Gastroesophageal sphincter (tissue), 4 donors: ENCODE data around the gene TSPAN15. TPM values are rescaled to one million over a fixed set of nuclear protein-coding genes. Genes with fewer than 3 reads are reported as not detected.

ENCODE experiments used
- ATAC-seq: fragments of 150-250 bp; one replicate; pipeline ENCODE4 v1.9.1; 2016; ENCODE audit warnings: mild to moderate bottlenecking, moderate library complexity
- H3K27ac ChIP-seq, 4 donors: fragments of 200-600 bp; sonication (generic) in 3 of 4; 1 replicate in 3 of 4; 2 replicates in 1 of 4; pipeline ENCODE4 v1.5.1; 2016 to 2019
- H3K27me3 ChIP-seq: fragments of 200-600 bp; sonication (generic); one replicate; pipeline ENCODE4 v1.5.1; 2019
- H3K36me3 ChIP-seq, 2 donors: fragments of 200-600 bp; sonication (generic); one replicate each; pipeline ENCODE4 v1.5.1; 2019; ENCODE audit warnings: control low read depth in 1 of 2
- H3K4me1 ChIP-seq, 3 donors: fragments of 200-600 bp; sonication (generic); 1 replicate in 2 of 3; 2 replicates in 1 of 3; pipeline ENCODE4 v1.5.1; 2016 to 2019; ENCODE audit warnings: control low read depth in 2 of 3
- H3K4me3 ChIP-seq, 2 donors: fragments of 200-600 bp; sonication (generic); one replicate each; pipeline ENCODE4 v1.5.1; 2019; ENCODE audit warnings: mild to moderate bottlenecking in 1 of 2, moderate library complexity in 1 of 2
- H3K9me3 ChIP-seq, 3 donors: fragments of 200-600 bp; sonication (generic); one replicate each; pipeline ENCODE4 v1.5.1; 2017 to 2019; ENCODE audit warnings: control low read depth in 2 of 3
- CTCF ChIP-seq, 4 experiments: fragments of 200-600 bp in 2 of 4; fragments of 450-650 bp in 2 of 4; sonication (generic) in 1 of 4; IDR thresholded peaks; one replicate each; pipeline ENCODE4 v1.5.1; 2017 to 2019; ENCODE audit warnings: antibody characterized with exemption in 4 of 4, mild to moderate bottlenecking in 2 of 4, moderate library complexity in 2 of 4
- EP300 ChIP-seq: sonication (generic); formaldehyde crosslinking; IDR thresholded peaks from one replicate; pipeline ENCODE4 v1.6.1; 2017; ENCODE audit warnings: antibody characterized with exemption, mild to moderate bottlenecking
- POLR2A ChIP-seq, 2 donors: fragments of 450-650 bp; IDR thresholded peaks; one replicate each; pipeline ENCODE4 v1.6.1; 2017; ENCODE audit warnings: antibody characterized with exemption in 2 of 2, mild to moderate bottlenecking in 2 of 2, moderate library complexity in 1 of 2
- POLR2AphosphoS5 ChIP-seq: sonication (generic); formaldehyde crosslinking; IDR thresholded peaks from one replicate; pipeline ENCODE4 v1.6.1; 2017; ENCODE audit warnings: antibody characterized with exemption
- WGBS, 2 donors: methylation state at CpG; one replicate each; pipeline ENCODE4 v1.1.5; 2018; ENCODE audit warnings: low coverage in 1 of 2; 5-methylcytosine and 5-hydroxymethylcytosine counted together
- total RNA-seq, 4 donors: library from RNA; depleted of rRNA; stranded (reverse); fragments of >200 nt; gene quantifications; one replicate each; pipeline ENCODE4 v1.1.0, GENCODE V29; 2016

TSPAN15 gene
- total RNA-seq, 4 donors from 2014 or later = 51.9 to 66.7 (median 58.1) TPM

GRCh38 chr10:69464401-69464800 lies 13.1 kb downstream of the TSPAN15 start:
- Histone ChIP-seq H3K4me3 (no peak overlapping the region), H3K27me3 (no peaks in the 10 kb centered on the region), H3K4me1 (peaks cover 9 to 97% (median 50%) of the 10 kb centered on the region in 3 donors), H3K27ac (peak overlapping the region; percentile 59 to 90 (median 88)), H3K36me3 (no peaks in the 10 kb centered on the region), H3K9me3 (no peaks in the 10 kb centered on the region)
- WGBS, 2 donors = 45 to 56% methylated on average over 5 to 6 of the region's 7 CpGs
- no peak for TF ChIP-seq EP300
- ATAC-seq = no peak

- Histone ChIP-seq H3K36me3 (no peaks in the 10 kb centered on the region), H3K27me3 (no peaks in the 10 kb centered on the region), H3K4me1 (peaks cover 9 to 97% (median 47%) of the 10 kb centered on the region in 3 donors), H3K27ac (peak overlapping the region; percentile 59 to 90 (median 88)), H3K9me3 (no peaks in the 10 kb centered on the region), H3K4me3 (no peak overlapping the region)
- no CpG with 5 or more reads among the region's 2 CpGs for WGBS, 2 donors
- peak; percentile 64 for ATAC-seq
- TF ChIP-seq EP300 (no peak), POLR2AphosphoS5 (no peak), POLR2A (IDR thresholded peaks at IDR 0.05) (no peak), CTCF (IDR thresholded peaks at IDR 0.05) (no peak)
Observed at GRCh38 chr10:69464801-69465401, 13.6 kb downstream of the TSPAN15 start.

GRCh38 chr10:69465457-69466157 lies 14.3 kb downstream of the TSPAN15 start:
- Histone ChIP-seq H3K36me3 (no peaks in the 10 kb centered on the region), H3K4me1 (peaks cover 9 to 96% (median 40%) of the 10 kb centered on the region in 3 donors), H3K9me3 (no peaks in the 10 kb centered on the region), H3K27ac (peak overlapping the region; percentile 59 to 90 (median 88)), H3K4me3 (no peak overlapping the region), H3K27me3 (no peaks in the 10 kb centered on the region)
- WGBS, 2 donors = 17 to 90% methylated on average over 1 to 7 of the region's 9 CpGs
- ATAC-seq = peak; percentile 39
- TF ChIP-seq POLR2AphosphoS5 (peak; percentile 10), CTCF (IDR thresholded peaks at IDR 0.05) (no peak), EP300 (no peak)

- H3K4me1 ChIP-seq = peaks cover 9 to 96% (median 41%) of the 10 kb centered on the region in 3 donors
- H3K27ac ChIP-seq = peak overlapping the region in 3 of 4 donors; percentile 86 to 90 (median 89)
- H3K36me3 ChIP-seq = no peaks in the 10 kb centered on the region
- H3K9me3 ChIP-seq = no peaks in the 10 kb centered on the region
- TF ChIP-seq EP300 (no peak), CTCF (IDR thresholded peaks at IDR 0.05) (no peak), POLR2A (IDR thresholded peaks at IDR 0.05) (no peak), POLR2AphosphoS5 (no peak)
- WGBS, 2 donors = 40 to 83% methylated on average over 1 of the region's 5 CpGs
- H3K27me3 ChIP-seq = no peaks in the 10 kb centered on the region
- no peak overlapping the region for H3K4me3 ChIP-seq
- ATAC-seq = no peak
Observed at GRCh38 chr10:69466158-69466490, 14.9 kb downstream of the TSPAN15 start.

- H3K4me1 ChIP-seq = peaks cover 9 to 96% (median 36%) of the 10 kb centered on the region in 3 donors
- peak overlapping the region in 3 of 4 donors; percentile 86 to 90 (median 89) for H3K27ac ChIP-seq
- no peak overlapping the region for H3K4me3 ChIP-seq
- no peak for ATAC-seq
- H3K27me3 ChIP-seq = no peaks in the 10 kb centered on the region
- 80 to 93% methylated on average over 9 to 10 of the region's 10 CpGs for WGBS, 2 donors
- H3K9me3 ChIP-seq = no peaks in the 10 kb centered on the region
- no peaks in the 10 kb centered on the region for H3K36me3 ChIP-seq
- TF ChIP-seq POLR2A (IDR thresholded peaks at IDR 0.05) (no peak), EP300 (no peak), POLR2AphosphoS5 (no peak), CTCF (IDR thresholded peaks at IDR 0.05) (no peak)
Observed at GRCh38 chr10:69466689-69467088, 15.4 kb downstream of the TSPAN15 start.
